ENCODE measurements around the gene FCHO2. TPM values are rescaled to one million over a fixed set of nuclear protein-coding genes. Genes with fewer than 3 reads are reported as not detected.
"Not testable (repeated sequence)": the region's sequence is repeated elsewhere in the genome, so short reads cannot be mapped to it uniquely, and the experiment has no call there.

Gene FCHO2
- total RNA-seq, 1 donor: 31.5 TPM

DNA sequence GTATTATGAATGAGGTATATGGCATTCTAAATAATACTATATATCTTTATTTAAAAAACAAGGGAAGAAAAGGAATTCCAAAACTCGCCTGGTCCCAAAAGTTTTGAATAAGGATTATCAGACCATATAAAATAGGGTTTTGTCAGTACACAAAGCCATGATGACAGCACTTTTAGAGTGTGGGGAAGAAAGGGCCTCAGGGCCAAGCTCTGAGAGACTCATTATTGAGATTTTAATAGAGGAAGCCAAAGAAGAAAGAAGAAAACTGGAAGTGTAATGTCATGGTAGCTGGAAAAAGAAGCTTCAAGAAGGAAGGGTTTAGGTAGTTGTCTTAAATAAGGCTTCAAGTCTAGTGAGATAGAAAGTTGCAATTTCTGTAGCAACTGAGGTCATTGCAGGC, 53.0 kb downstream of the FCHO2 start:
- H3K79me2 ChIP-seq (ENCODE audit: insufficient read depth, low read length): no peaks in the 10 kb centered on the region
- no peaks in the 10 kb centered on the region for H3K4me1 ChIP-seq (ENCODE audit: insufficient read depth, low read length)
- no peak overlapping the region for H3K4me3 ChIP-seq (ENCODE audit: insufficient read depth, low read length)
- DNase-seq (ENCODE audit: insufficient read length, low spot score, missing footprints): no peak
- TF ChIP-seq, protein P1, sequence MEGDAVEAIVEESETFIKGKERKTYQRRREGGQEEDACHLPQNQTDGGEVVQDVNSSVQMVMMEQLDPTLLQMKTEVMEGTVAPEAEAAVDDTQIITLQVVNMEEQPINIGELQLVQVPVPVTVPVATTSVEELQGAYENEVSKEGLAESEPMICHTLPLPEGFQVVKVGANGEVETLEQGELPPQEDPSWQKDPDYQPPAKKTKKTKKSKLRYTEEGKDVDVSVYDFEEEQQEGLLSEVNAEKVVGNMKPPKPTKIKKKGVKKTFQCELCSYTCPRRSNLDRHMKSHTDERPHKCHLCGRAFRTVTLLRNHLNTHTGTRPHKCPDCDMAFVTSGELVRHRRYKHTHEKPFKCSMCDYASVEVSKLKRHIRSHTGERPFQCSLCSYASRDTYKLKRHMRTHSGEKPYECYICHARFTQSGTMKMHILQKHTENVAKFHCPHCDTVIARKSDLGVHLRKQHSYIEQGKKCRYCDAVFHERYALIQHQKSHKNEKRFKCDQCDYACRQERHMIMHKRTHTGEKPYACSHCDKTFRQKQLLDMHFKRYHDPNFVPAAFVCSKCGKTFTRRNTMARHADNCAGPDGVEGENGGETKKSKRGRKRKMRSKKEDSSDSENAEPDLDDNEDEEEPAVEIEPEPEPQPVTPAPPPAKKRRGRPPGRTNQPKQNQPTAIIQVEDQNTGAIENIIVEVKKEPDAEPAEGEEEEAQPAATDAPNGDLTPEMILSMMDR (IDR thresholded peaks at IDR 0.05; ENCODE audit: extremely low read depth, low read depth, low read length): no peak
- H2AFZ ChIP-seq (ENCODE audit: low read length): no peak overlapping the region
- no peaks in the 10 kb centered on the region for H3K27me3 ChIP-seq (ENCODE audit: insufficient read depth, low read length)
- H3K4me2 ChIP-seq (ENCODE audit: insufficient read depth, low read length): no peak overlapping the region
- H3K27ac ChIP-seq (ENCODE audit: low read depth, low read length): no peak overlapping the region
- H3K9me3 ChIP-seq (ENCODE audit: low read depth, low read length): no peaks in the 10 kb centered on the region
- no peaks in the 10 kb centered on the region for H4K20me1 ChIP-seq (ENCODE audit: insufficient read depth, low read length)
- H3K36me3 ChIP-seq (ENCODE audit: insufficient read depth, low read length): no peaks in the 10 kb centered on the region

GRCh38 chr5:73011612-73012011, 55.8 kb downstream of the FCHO2 start:
- H3K4me3 ChIP-seq (ENCODE audit: insufficient read depth, low read length); H3K79me2 ChIP-seq (ENCODE audit: insufficient read depth, low read length); H3K4me1 ChIP-seq (ENCODE audit: insufficient read depth, low read length); DNase-seq (ENCODE audit: insufficient read length, low spot score, missing footprints); H2AFZ ChIP-seq (ENCODE audit: low read length); H3K9me3 ChIP-seq (ENCODE audit: low read depth, low read length); H3K36me3 ChIP-seq (ENCODE audit: insufficient read depth, low read length); H4K20me1 ChIP-seq (ENCODE audit: insufficient read depth, low read length); H3K4me2 ChIP-seq (ENCODE audit: insufficient read depth, low read length); H3K27me3 ChIP-seq (ENCODE audit: insufficient read depth, low read length); H3K27ac ChIP-seq (ENCODE audit: low read depth, low read length): not testable (repeated sequence)

DNA sequence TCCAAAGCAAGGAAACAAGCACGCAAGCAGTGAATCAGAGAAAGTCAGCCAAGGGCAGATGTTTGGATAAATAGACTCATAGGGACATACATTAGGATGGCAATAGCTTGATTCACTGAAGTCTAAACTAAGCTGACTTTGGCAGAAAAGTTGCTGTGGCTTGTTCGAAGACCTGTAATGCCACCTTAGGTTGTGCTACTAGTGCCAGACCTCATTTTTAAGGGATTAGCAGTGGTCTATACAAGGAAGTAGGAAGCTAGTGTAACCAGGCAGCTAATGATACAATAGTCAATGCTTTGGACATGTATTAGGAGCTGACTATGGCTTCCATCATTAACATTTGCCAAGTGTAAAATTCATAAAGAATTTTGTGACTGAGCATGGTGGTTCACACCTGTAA, 63.1 kb downstream of the FCHO2 start:
- TF ChIP-seq, protein P1 (IDR thresholded peaks at IDR 0.05; ENCODE audit: extremely low read depth, low read depth, low read length): no peak

GRCh38 chr5:73019766-73020165, 63.9 kb downstream of the FCHO2 start:
- DNase-seq (ENCODE audit: insufficient read length, low spot score, missing footprints): no peak
- Histone ChIP-seq H3K9me3 (ENCODE audit: low read depth, low read length) (no peaks in the 10 kb centered on the region), H2AFZ (ENCODE audit: low read length) (no peak overlapping the region), H3K36me3 (ENCODE audit: insufficient read depth, low read length) (no peaks in the 10 kb centered on the region), H3K27ac (ENCODE audit: low read depth, low read length) (no peak overlapping the region), H3K27me3 (ENCODE audit: insufficient read depth, low read length) (no peaks in the 10 kb centered on the region), H3K4me3 (ENCODE audit: insufficient read depth, low read length) (no peak overlapping the region), H4K20me1 (ENCODE audit: insufficient read depth, low read length) (no peaks in the 10 kb centered on the region), H3K4me1 (ENCODE audit: insufficient read depth, low read length) (no peaks in the 10 kb centered on the region), H3K79me2 (ENCODE audit: insufficient read depth, low read length) (no peaks in the 10 kb centered on the region), H3K4me2 (ENCODE audit: insufficient read depth, low read length) (no peak overlapping the region)
- TF ChIP-seq, protein P1 (IDR thresholded peaks at IDR 0.05; ENCODE audit: extremely low read depth, low read depth, low read length): no peak

More for the DNA sequence above, 63.1 kb downstream of the FCHO2 start:
- H3K36me3 ChIP-seq (ENCODE audit: insufficient read depth, low read length): no peaks in the 10 kb centered on the region
- no peaks in the 10 kb centered on the region for H3K27me3 ChIP-seq (ENCODE audit: insufficient read depth, low read length)
- H3K4me3 ChIP-seq (ENCODE audit: insufficient read depth, low read length): no peak overlapping the region
- no peaks in the 10 kb centered on the region for H3K4me1 ChIP-seq (ENCODE audit: insufficient read depth, low read length)
- H3K4me2 ChIP-seq (ENCODE audit: insufficient read depth, low read length): no peak overlapping the region
- no peak overlapping the region for H2AFZ ChIP-seq (ENCODE audit: low read length)
- no peaks in the 10 kb centered on the region for H3K9me3 ChIP-seq (ENCODE audit: low read depth, low read length)
- H4K20me1 ChIP-seq (ENCODE audit: insufficient read depth, low read length): no peaks in the 10 kb centered on the region
- no peaks in the 10 kb centered on the region for H3K79me2 ChIP-seq (ENCODE audit: insufficient read depth, low read length)
- no peak overlapping the region for H3K27ac ChIP-seq (ENCODE audit: low read depth, low read length)
- no peak for DNase-seq (ENCODE audit: insufficient read length, low spot score, missing footprints)
